HUES48 (cell line): ENCODE data around the gene ZNF33B.

Experiments
- H3K27ac ChIP-seq: one replicate; pipeline ENCODE4 v1.7.0; 2013; ENCODE audit warnings: low read depth, low read length, inconsistent platforms
- H3K27me3 ChIP-seq: 2 replicates; pipeline ENCODE4 v1.6.1; 2013; ENCODE audit warnings: mild to moderate bottlenecking, low read length; ENCODE audit not compliant: control insufficient read depth, insufficient read depth
- H3K36me3 ChIP-seq: 2 replicates; pipeline ENCODE4 v1.6.1; 2013; ENCODE audit warnings: low read length; ENCODE audit not compliant: control insufficient read depth, insufficient read depth
- H3K4me1 ChIP-seq: 2 replicates; pipeline ENCODE4 v1.6.1; 2013; ENCODE audit warnings: mild to moderate bottlenecking, low read length; ENCODE audit not compliant: control insufficient read depth, insufficient read depth
- H3K4me3 ChIP-seq: 2 replicates; pipeline ENCODE4 v1.5.1; 2013; ENCODE audit warnings: mild to moderate bottlenecking, low read depth, low read length
- H3K9ac ChIP-seq: 2 replicates; pipeline ENCODE4 v1.6.1; 2013; ENCODE audit warnings: mild to moderate bottlenecking, low read depth, low read length, moderate library complexity
- H3K9me3 ChIP-seq: 2 replicates; pipeline ENCODE4 v1.6.1; 2013; ENCODE audit warnings: low read length; ENCODE audit not compliant: control insufficient read depth, insufficient read depth

Gene ZNF33B

GRCh38 chr10:42615419-42615818 is 23.0 kb downstream of the ZNF33B start:
- Histone ChIP-seq H3K4me3 (no peak overlapping the region), H3K36me3 (peaks cover 42% of the 10 kb centered on the region), H3K4me1 (no peaks in the 10 kb centered on the region), H3K27ac (no peak overlapping the region), H3K9ac (no peak overlapping the region), H3K27me3 (no peaks in the 10 kb centered on the region), H3K9me3 (no peaks in the 10 kb centered on the region)

- H3K9me3 ChIP-seq = no peaks in the 10 kb centered on the region
- H3K36me3 ChIP-seq = peaks cover 27% of the 10 kb centered on the region
Observed at GRCh38 chr10:42609872-42610271, 28.5 kb downstream of the ZNF33B start.

DNA sequence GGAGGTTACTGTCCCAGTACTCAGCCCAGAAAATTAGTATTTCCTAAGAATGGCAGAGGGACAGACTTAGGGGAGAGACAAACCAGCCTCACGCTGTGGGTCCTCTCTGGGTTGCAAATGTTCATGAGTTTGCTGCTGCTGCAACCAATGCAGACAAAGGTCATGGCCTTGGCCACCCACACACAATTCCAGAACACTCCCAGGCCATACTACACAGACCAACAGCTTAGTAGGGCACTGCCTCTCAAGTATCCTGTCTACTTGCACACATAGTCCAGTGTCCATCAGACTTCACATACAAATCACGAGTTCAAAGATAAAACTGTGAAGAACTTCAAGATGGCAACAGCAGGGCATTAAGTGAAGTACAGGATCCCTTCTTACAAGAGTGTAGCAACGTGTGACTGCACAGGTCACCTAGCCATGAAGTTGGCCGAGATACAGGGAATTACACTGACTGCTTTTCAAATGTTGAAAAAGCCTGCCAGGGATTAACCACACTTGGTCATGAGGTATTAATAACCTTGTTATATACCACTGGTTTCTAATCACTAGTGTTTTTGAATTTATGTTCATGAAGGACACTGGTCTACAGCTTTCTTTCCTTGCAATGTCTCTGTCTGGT is 40.0 kb downstream of the ZNF33B start:
- Histone ChIP-seq H3K27ac (no peak overlapping the region), H3K9ac (no peak overlapping the region), H3K27me3 (no peaks in the 10 kb centered on the region), H3K9me3 (peaks cover 60% of the 10 kb centered on the region), H3K4me1 (no peaks in the 10 kb centered on the region), H3K4me3 (no peak overlapping the region), H3K36me3 (peaks cover 27% of the 10 kb centered on the region)

More at GRCh38 chr10:42609872-42610271, 28.5 kb downstream of the ZNF33B start:
- Histone ChIP-seq H3K4me1 (no peaks in the 10 kb centered on the region), H3K9ac (no peak overlapping the region), H3K27me3 (no peaks in the 10 kb centered on the region), H3K4me3 (no peak overlapping the region), H3K27ac (no peak overlapping the region)

DNA sequence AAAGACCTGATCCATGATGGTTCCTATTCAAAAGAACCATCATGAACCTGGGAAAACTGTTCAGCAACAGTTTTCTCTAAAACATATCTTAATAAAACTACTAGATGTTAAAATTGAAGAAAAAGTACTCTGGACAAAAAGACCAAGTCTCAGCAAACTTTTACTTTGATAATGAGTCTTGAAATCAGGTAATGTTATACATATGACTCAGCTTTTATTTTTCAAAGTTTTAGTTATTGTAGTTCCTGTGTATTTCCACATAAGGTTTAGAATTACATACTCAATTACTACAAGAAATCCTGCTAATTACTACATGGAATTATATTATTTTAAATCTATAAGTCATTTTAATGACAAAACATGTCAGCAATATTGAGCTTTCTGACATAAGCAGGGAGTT is 42.2 kb downstream of the ZNF33B start:
- H3K9ac ChIP-seq = no peak overlapping the region
- H3K27ac ChIP-seq = no peak overlapping the region
- peaks cover 75% of the 10 kb centered on the region for H3K9me3 ChIP-seq
- peaks cover 44% of the 10 kb centered on the region for H3K36me3 ChIP-seq
- no peaks in the 10 kb centered on the region for H3K27me3 ChIP-seq
- H3K4me3 ChIP-seq = no peak overlapping the region
- no peaks in the 10 kb centered on the region for H3K4me1 ChIP-seq

DNA sequence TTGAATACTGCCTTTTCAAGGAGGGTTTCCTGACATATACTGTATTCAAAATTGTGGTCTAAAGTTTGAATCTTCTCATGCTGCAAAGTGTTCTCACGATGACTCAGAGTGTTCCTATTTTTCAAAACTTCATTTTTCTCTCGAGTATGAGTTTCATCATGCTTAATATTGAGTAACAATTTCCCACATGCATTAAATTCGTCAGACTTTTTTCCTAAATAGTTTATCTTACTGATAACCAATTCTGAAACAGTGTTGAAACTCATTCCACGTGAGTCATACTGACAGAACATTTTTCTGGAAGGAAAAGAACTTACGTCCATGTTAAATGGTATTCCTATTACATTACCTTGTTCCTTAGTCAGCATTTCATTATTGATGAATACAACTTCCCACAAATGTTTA is 44.1 kb downstream of the ZNF33B start:
- Histone ChIP-seq H3K4me3 (no peak overlapping the region), H3K9me3 (peaks cover 73% of the 10 kb centered on the region), H3K4me1 (no peaks in the 10 kb centered on the region), H3K27ac (no peak overlapping the region), H3K36me3 (peaks cover 49% of the 10 kb centered on the region), H3K27me3 (no peaks in the 10 kb centered on the region), H3K9ac (no peak overlapping the region)

- H3K27ac ChIP-seq = no peak overlapping the region
- peaks cover 49% of the 10 kb centered on the region for H3K36me3 ChIP-seq
- no peaks in the 10 kb centered on the region for H3K27me3 ChIP-seq
- H3K4me1 ChIP-seq = no peaks in the 10 kb centered on the region
- no peak overlapping the region; the same call in 1 of the 2 replicates for H3K4me3 ChIP-seq
- H3K9ac ChIP-seq = no peak overlapping the region
- H3K9me3 ChIP-seq = peaks cover 73% of the 10 kb centered on the region
Observed at GRCh38 chr10:42593284-42593683, 45.1 kb downstream of the ZNF33B start.

GRCh38 chr10:42583828-42584227 is 54.5 kb downstream of the ZNF33B start:
- Histone ChIP-seq H3K36me3 (peaks cover 4% of the 10 kb centered on the region; the same call in 1 of the 2 replicates), H3K4me3 (no peak overlapping the region), H3K9me3 (peaks cover 61% of the 10 kb centered on the region), H3K27me3 (no peaks in the 10 kb centered on the region), H3K9ac (no peak overlapping the region), H3K27ac (no peak overlapping the region), H3K4me1 (no peaks in the 10 kb centered on the region)

DNA sequence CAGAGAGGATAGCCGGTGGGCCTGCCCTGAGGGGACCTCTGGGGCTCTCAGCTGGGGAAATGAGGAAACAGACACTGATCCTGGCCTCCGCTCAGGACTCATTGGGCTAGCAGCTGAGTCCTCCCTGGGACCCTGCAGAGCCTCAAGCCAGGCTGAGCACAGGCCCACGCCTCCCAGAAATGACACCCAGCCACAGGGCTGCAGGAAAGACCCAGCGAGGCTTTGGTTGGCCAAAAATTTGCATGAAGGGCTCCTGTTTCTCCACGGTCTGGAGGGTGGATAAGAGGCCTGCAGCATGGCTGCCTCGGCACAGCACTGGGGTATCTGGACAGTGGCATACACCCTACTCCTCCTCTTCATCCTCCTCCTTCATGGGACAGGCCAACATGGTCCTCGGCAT is 60.4 kb downstream of the ZNF33B start:
- Histone ChIP-seq H3K36me3 (no peaks in the 10 kb centered on the region), H3K27me3 (no peaks in the 10 kb centered on the region), H3K27ac (no peak overlapping the region), H3K9me3 (peaks cover 57% of the 10 kb centered on the region), H3K9ac (no peak overlapping the region), H3K4me3 (no peak overlapping the region), H3K4me1 (no peaks in the 10 kb centered on the region)

DNA sequence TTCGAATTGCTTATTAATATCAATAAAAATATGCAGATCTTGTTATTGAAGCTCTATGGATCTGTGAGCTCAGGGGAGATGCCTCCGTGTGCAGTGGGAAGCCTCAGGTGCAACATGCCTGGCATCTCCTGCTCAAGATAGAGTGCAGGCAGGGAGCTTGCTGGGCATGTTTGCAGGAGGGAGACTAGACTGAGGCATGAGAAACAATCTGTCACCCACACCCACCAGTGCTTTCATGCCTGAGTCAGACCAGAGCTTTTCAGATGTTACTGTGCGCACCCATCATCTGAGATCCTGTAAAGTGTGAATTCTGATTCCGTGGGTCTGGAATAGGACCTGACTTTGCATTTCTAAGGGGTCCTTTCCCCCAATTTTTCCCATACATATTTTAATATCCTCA is 62.0 kb downstream of the ZNF33B start:
- no peaks in the 10 kb centered on the region for H3K27me3 ChIP-seq
- no peak overlapping the region for H3K27ac ChIP-seq
- H3K9ac ChIP-seq = no peak overlapping the region
- peaks cover 62% of the 10 kb centered on the region for H3K9me3 ChIP-seq
- no peaks in the 10 kb centered on the region for H3K36me3 ChIP-seq
- H3K4me3 ChIP-seq = no peak overlapping the region
- no peaks in the 10 kb centered on the region for H3K4me1 ChIP-seq

GRCh38 chr10:42574336-42574735 is 64.0 kb downstream of the ZNF33B start:
- no peak overlapping the region for H3K27ac ChIP-seq
- no peaks in the 10 kb centered on the region for H3K36me3 ChIP-seq
- H3K27me3 ChIP-seq = no peaks in the 10 kb centered on the region
- H3K9me3 ChIP-seq = peaks cover 63% of the 10 kb centered on the region
- no peak overlapping the region for H3K9ac ChIP-seq
- no peak overlapping the region for H3K4me3 ChIP-seq
- H3K4me1 ChIP-seq = no peaks in the 10 kb centered on the region

GRCh38 chr10:42556931-42557330 is 81.4 kb downstream of the ZNF33B start:
- Histone ChIP-seq H3K4me3 (no peak overlapping the region), H3K36me3 (no peaks in the 10 kb centered on the region), H3K27me3 (no peaks in the 10 kb centered on the region), H3K9ac (no peak overlapping the region), H3K27ac (no peak overlapping the region), H3K9me3 (peaks cover 38% of the 10 kb centered on the region), H3K4me1 (no peaks in the 10 kb centered on the region; the same call in 1 of the 2 replicates)
